ENCODE results near the gene RPP14. TPM values are rescaled to one million over a fixed set of nuclear protein-coding genes. Genes with fewer than 3 reads are reported as not detected.

Gene RPP14
- total and polyA plus RNA-seq, 2 experiments from 2014 or later: 11.7 to 18.6 TPM

GRCh38 chr3:58260261-58260731 lies 45.7 kb upstream of the RPP14 start (continued):
- TF ChIP-seq REST (IDR thresholded peaks at IDR 0.05; ENCODE audit: unreplicated experiment) (no peak), POLR2AphosphoS5 (IDR thresholded peaks at IDR 0.05; ENCODE audit: low read depth) (no peak), CREB1 (CRISPR knock-in tag; IDR thresholded peaks at IDR 0.05; ENCODE audit: low read depth) (no peak), CTCF (conservative IDR thresholded peaks at IDR 0.05; ENCODE audit: low read depth in 2 of 2) (no peak), EZH2phosphoT487 (IDR thresholded peaks at IDR 0.05; ENCODE audit: unreplicated experiment) (no peak), EZH2 (IDR thresholded peaks at IDR 0.05; ENCODE audit: low read depth, unreplicated experiment) (no peak), ZNF331 (CRISPR knock-in tag; IDR thresholded peaks at IDR 0.05; ENCODE audit: low read depth) (no peak)

- Mint-ChIP-seq H3K4me1 (no peaks in the 10 kb centered on the region), H3K27ac (no peak overlapping the region), H3K4me3 (no peak overlapping the region), H3K27me3 (ENCODE audit: insufficient read depth, low read depth, poor library complexity) (peaks cover 2% of the 10 kb centered on the region), H3K36me3 (ENCODE audit: low read depth) (no peaks in the 10 kb centered on the region), H3K9me3 (no peaks in the 10 kb centered on the region)
- H3K36me3 ChIP-seq (ENCODE audit: insufficient read depth): no peaks in the 10 kb centered on the region
- H4K20me1 ChIP-seq (replicated peaks; ENCODE audit: insufficient read depth): no peaks in the 10 kb centered on the region
- no peaks in the 10 kb centered on the region for H3K27me3 ChIP-seq (ENCODE audit: insufficient read depth)
- no peak overlapping the region for H3K4me3 ChIP-seq
- H3K27ac ChIP-seq (ENCODE audit: low read depth): no peak overlapping the region
- no peaks in the 10 kb centered on the region for H3K79me2 ChIP-seq (replicated peaks; ENCODE audit: insufficient read depth)
- no peaks in the 10 kb centered on the region for H3F3A ChIP-seq (replicated peaks; ENCODE audit: low read depth)
- no peaks in the 10 kb centered on the region for H3K4me1 ChIP-seq (ENCODE audit: insufficient read depth)
- no peak for ATAC-seq
- H2AFZ ChIP-seq: no peak overlapping the region
- TF ChIP-seq EZH2phosphoT487 (IDR thresholded peaks at IDR 0.05; ENCODE audit: unreplicated experiment): no peak
- TF ChIP-seq EZH2 (IDR thresholded peaks at IDR 0.05; ENCODE audit: low read depth, unreplicated experiment): no peak
- no peak for TF ChIP-seq CTCF (conservative IDR thresholded peaks at IDR 0.05; ENCODE audit: low read depth in 2 of 2)
- no peak for TF ChIP-seq NANOG (IDR thresholded peaks at IDR 0.05; ENCODE audit: borderline replicate concordance)
- no peak for TF ChIP-seq POLR2AphosphoS5 (IDR thresholded peaks at IDR 0.05; ENCODE audit: low read depth)
- TF ChIP-seq ZNF331 (CRISPR knock-in tag; IDR thresholded peaks at IDR 0.05; ENCODE audit: low read depth): no peak
- no peak for TF ChIP-seq ZNF114 (CRISPR knock-in tag; IDR thresholded peaks at IDR 0.05)
- no peak for TF ChIP-seq JUNB (IDR thresholded peaks at IDR 0.05; ENCODE audit: unreplicated experiment)
- TF ChIP-seq ETS1 (IDR thresholded peaks at IDR 0.05): no peak
- TF ChIP-seq STAT1 (IDR thresholded peaks at IDR 0.05; ENCODE audit: unreplicated experiment): no peak
- no peak for DNase-seq (ENCODE audit: low spot score)
- no peaks in the 10 kb centered on the region for H3K9me2 ChIP-seq (ENCODE audit: insufficient read depth)
- no peak overlapping the region for H3K4me2 ChIP-seq
These were observed 45.3 kb upstream of the RPP14 start for GRCh38 chr3:58260733-58261132.

Measured in GM23338 (cell line).